ENCODE results near the gene SAMD1.
"Not testable (repeated sequence)": the region's sequence is repeated elsewhere in the genome, so short reads cannot be mapped to it uniquely, and the experiment has no call there.

SAMD1 gene

DNA sequence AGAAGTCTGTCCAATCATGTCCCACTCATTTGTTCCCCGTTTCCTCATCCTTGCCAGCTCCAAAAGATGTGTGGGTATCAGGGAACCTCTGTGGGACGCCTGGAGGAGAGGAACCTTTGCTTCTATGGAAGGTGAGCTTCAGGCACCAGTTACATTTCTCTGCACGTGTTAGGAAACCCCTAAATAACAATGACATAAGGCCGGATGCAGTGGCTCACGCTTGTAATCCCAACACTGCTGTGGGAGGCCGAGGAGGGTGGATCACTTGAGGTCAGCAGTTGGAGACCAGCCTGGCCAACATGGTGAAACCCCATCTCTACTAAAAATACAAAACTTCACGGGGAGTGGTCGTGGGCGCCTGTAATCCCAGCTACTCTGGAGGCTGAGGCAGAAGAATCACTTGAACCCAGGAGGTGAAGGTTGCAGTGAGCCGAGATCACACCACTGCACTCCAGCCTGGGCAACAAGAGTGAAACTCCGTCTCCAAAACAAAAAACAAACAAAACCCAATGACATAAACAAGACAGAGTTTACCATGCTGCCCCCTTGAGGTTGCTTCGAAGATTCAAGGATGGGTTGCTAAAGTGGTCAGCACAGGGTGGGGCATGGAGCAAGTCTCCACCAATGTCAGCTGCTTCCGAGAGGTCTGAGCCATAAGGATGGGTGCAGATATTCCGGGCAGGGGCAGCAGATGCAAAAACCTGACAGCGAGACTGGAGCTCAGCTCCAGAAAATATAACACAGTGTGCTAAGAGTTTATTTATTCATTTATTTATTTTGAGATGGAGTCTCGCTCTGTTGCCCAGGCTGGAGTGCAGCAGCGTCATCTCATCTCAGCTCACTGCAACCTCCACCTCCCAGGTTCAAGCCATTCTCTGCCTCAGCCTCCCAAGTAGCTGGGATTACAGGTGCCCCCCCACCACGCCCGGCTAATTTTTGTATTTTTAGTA lies 47.6 kb downstream of the SAMD1 start:
- FAIRE-seq = peak; percentile 93
- DNase-seq (ENCODE audit: insufficient read length, low spot score) = not testable (repeated sequence)

DNA sequence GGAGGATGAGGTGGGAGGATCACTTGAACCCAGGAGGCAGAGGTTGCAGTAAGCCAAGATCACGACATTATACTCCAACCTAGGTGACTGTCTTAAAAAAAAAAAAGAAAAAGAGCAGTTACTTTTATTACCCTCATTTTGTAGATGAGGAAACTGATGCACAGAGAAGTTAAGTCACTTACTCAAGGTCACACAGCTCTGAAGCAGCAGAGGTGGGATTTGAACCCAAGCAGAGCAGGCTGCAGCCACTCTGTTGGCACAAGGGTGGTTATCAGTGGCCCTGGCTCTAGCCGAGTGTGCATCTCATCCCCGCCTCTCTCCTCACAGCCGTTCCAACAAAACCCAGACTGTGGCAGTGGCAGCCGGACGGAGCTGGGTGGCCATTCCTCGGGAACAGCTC lies 51.4 kb downstream of the SAMD1 start:
- DNase-seq (ENCODE audit: insufficient read length, low spot score) = no peak

More for the DNA sequence above, 51.4 kb downstream of the SAMD1 start:
- FAIRE-seq = no peak

All from GM19239 (cell line).